Ovary (tissue), 9 donors: Measurements from ENCODE around the gene TNK1. TPM values are rescaled to one million over a fixed set of nuclear protein-coding genes. Genes with fewer than 3 reads are reported as not detected.
"Not testable (repeated sequence)": the region's sequence is repeated elsewhere in the genome, so short reads cannot be mapped to it uniquely, and the experiment has no call there.

Source experiments
- DNase-seq, 5 donors: peaks; one replicate each; pipeline ENCODE4 v3.0.0-alpha.2; 2019 to 2020
- H3K27ac ChIP-seq, 2 donors: fragments of 200-600 bp; one replicate each; pipeline versions ENCODE4 v1.5.1 to v1.8.0; 2019 to 2022
- H3K27me3 ChIP-seq: fragments of 200-600 bp; one replicate; pipeline ENCODE4 v1.8.0; 2022
- H3K36me3 ChIP-seq: fragments of 200-600 bp; sonication (generic); one replicate; pipeline ENCODE4 v1.5.1; 2019
- H3K4me1 ChIP-seq: one replicate; pipeline ENCODE4 v1.8.1; 2013; ENCODE audit warnings: mild to moderate bottlenecking, moderate library complexity; ENCODE audit not compliant: insufficient read depth
- H3K4me3 ChIP-seq: fragments of 200-600 bp; sonication (generic); one replicate; pipeline ENCODE4 v1.5.1; 2017
- H3K9me3 ChIP-seq, 2 donors: fragments of 200-600 bp in 1 of 2; sonication (generic) in 1 of 2; one replicate each; pipeline versions ENCODE4 v1.5.1 to v1.8.1; 2013 to 2019; ENCODE audit warnings: mild to moderate bottlenecking in 1 of 2, moderate library complexity in 1 of 2
- EP300 ChIP-seq: sonication (generic); formaldehyde crosslinking; IDR thresholded peaks from one replicate; pipeline ENCODE4 v1.6.1; 2017; ENCODE audit warnings: antibody characterized with exemption
- POLR2A ChIP-seq: fragments of 450-650 bp; IDR thresholded peaks from one replicate; pipeline ENCODE4 v1.6.1; 2017; ENCODE audit warnings: antibody characterized with exemption, mild to moderate bottlenecking, moderate library complexity
- WGBS, 3 donors: extraction: QIAGEN DNeasy Blood & Tissue Kit in 1 of 3; methylation state at CpG; one replicate each; pipeline versions ENCODE4 v1.1.5 to v1.1.7; 2013 to 2017; 5-methylcytosine and 5-hydroxymethylcytosine counted together
- intact Hi-C, 4 donors: fragments of 100-400 bp; cut with DNase I; formaldehyde crosslinking; loops; one replicate each; pipeline versions ENCODE4 v1.11.0 to v1.15.1; 2022 to 2023
- polyA plus RNA-seq, 2 donors: library from polyadenylated mRNA; stranded (reverse); fragments of 200-250 nt in 1 of 2; fragments of 350-450 nt in 1 of 2; fragmentation: Illumina TruSeq in 1 of 2; extraction: RNeasy Lipid Tissue Mini Kit (QIAGEN cat#74804) in 1 of 2; gene quantifications; one replicate each; pipeline ENCODE4 v1.2.3, GENCODE V29; 2013 to 2014
- total RNA-seq, 7 donors: library from RNA; depleted of rRNA in 2 of 7; stranded (reverse); fragments of >200 nt in 2 of 7; fragmentation: NEBNext Ultra II Directional in 3 of 7; extraction: Animal tissue kit (Norgen Biotek cat#: 25700) in 3 of 7; gene quantifications; one replicate each; pipeline versions ENCODE4 v1.1.0 to v1.2.4, GENCODE V29; 2016 to 2023
- TF ChIP-seq, protein P1 (sequence below), 3 donors: fragments of 450-650 bp in 2 of 3; fragments of 200-600 bp in 1 of 3; IDR thresholded peaks; one replicate each; pipeline versions ENCODE4 v1.5.1 to v1.8.0; 2016 to 2022; ENCODE audit warnings: antibody characterized with exemption in 3 of 3, mild to moderate bottlenecking in 1 of 3
- donor health status: DM: no; HTN: no; CAD: no; lungs with moderate emphysema.
- donor health status: DM: no; HTN: no; CAD: no.
- donor health status: Bipolar disorder and iron deficiency.
- donor health status: DM: yes; HTN: yes; CAD: no.
- donor health status: DM: no; HTN: no; CAD: no.
- donor health status: DM: yes; HTN: yes; CAD: no.

TNK1 gene
- total and polyA plus RNA-seq, 9 donors = 0.85 to 8.3 (median 5.7) TPM

DNA sequence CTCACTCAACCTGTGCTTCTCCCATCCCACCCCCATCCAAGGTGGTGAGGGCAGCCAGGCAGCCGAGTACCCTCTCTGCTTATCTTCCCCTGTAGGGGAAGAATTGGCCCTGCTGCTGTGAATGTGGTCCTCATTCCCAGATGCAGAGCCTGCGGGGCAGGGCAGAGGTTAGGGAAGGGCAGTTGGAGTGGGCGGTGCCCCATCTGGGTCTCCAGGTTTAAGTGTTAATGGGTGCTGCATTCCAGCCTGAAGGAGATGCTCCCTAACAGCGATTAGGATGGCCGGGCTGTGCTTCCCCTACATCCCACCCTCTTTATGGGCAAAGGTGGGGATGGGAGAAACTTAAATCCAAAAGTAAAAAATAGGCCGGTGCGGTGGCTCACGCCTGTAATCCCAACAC lies 13.8 kb upstream of the TNK1 start:
- no peak overlapping the region for H3K4me3 ChIP-seq
- TF ChIP-seq EP300 (no peak), POLR2A (no peak)
- TF ChIP-seq, protein P1, sequence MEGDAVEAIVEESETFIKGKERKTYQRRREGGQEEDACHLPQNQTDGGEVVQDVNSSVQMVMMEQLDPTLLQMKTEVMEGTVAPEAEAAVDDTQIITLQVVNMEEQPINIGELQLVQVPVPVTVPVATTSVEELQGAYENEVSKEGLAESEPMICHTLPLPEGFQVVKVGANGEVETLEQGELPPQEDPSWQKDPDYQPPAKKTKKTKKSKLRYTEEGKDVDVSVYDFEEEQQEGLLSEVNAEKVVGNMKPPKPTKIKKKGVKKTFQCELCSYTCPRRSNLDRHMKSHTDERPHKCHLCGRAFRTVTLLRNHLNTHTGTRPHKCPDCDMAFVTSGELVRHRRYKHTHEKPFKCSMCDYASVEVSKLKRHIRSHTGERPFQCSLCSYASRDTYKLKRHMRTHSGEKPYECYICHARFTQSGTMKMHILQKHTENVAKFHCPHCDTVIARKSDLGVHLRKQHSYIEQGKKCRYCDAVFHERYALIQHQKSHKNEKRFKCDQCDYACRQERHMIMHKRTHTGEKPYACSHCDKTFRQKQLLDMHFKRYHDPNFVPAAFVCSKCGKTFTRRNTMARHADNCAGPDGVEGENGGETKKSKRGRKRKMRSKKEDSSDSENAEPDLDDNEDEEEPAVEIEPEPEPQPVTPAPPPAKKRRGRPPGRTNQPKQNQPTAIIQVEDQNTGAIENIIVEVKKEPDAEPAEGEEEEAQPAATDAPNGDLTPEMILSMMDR (IDR thresholded peaks at IDR 0.05) = no peak
- no peak for DNase-seq
- no peaks in the 10 kb centered on the region for H3K4me1 ChIP-seq
- H3K27me3 ChIP-seq = no peaks in the 10 kb centered on the region
- H3K27ac ChIP-seq = no peak overlapping the region
- intact Hi-C loops = no loop called here
- WGBS, 3 donors = 74 to 79% (median 76%) methylated on average over 8 of the region's 8 CpGs
- H3K36me3 ChIP-seq = no peaks in the 10 kb centered on the region
- no peaks in the 10 kb centered on the region for H3K9me3 ChIP-seq

DNA sequence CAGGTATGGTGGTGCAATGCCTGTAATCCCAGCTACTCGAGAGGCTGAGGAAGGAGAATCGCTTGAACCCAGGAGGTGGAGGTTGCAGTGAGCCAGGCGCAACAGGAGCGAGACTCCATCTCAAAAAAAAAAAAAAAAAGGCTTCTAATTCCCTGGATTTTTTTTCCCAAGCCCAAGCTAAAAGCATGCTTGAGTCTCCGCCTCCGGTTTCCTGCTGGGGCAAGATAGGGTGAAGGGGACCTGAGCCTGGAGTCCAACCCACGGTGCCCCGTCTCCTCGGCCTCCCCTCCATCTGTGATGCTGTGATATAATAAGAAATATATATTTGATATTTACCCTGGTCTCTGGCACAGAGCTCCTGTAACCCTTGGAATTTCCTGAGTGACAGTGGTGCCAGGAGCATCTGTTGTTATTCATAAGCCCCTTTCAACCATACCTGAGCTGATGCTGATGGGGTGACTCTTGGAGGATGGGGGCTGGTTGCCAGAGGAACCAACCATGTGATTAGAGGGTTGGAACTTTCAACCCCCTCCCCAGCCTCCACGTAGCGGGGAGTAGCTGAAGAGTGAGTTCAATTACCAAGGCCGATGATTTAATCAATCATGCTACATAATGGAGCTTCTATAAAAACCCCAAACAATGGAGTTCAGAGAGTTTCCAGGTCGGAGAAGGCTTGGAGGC lies 12.8 kb upstream of the TNK1 start:
- no peaks in the 10 kb centered on the region for H3K36me3 ChIP-seq
- H3K27me3 ChIP-seq = no peaks in the 10 kb centered on the region
- H3K4me3 ChIP-seq = no peak overlapping the region
- WGBS, 3 donors = 57 to 65% (median 60%) methylated on average over 13 of the region's 13 CpGs
- intact Hi-C loops = no loop called here
- H3K27ac ChIP-seq = no peak overlapping the region
- no peaks in the 10 kb centered on the region for H3K9me3 ChIP-seq
- TF ChIP-seq, protein P1 (IDR thresholded peaks at IDR 0.05) = no peak
- no peak for TF ChIP-seq EP300
- TF ChIP-seq POLR2A = no peak
- no peak for DNase-seq
- H3K4me1 ChIP-seq = no peaks in the 10 kb centered on the region

DNA sequence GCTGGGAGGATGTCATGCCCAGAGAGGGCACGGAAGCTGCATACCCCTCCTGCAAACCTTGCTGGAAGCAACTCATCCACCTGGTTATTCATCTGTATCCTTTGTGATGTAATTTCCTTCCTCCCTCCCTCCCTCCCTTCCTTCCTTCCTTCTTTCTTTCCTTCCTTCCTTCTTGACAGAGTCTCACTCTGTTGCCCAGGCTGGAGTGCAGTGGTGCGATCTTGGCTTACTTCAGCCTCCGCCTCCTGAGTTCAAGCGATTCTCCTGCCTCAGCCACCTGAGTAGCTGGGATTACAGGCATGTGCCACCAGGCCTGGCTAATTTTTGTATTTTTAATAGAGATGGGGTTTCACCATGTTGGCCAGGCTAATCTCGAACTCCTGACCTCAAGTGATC lies 12.3 kb upstream of the TNK1 start:
- H3K36me3 ChIP-seq, H3K9me3 ChIP-seq, H3K27me3 ChIP-seq, H3K27ac ChIP-seq, H3K4me3 ChIP-seq, H3K4me1 ChIP-seq, intact Hi-C loops, DNase-seq: not testable (repeated sequence)
- WGBS, 3 donors = 86 to 90% (median 87%) methylated on average over 5 of the region's 5 CpGs

DNA sequence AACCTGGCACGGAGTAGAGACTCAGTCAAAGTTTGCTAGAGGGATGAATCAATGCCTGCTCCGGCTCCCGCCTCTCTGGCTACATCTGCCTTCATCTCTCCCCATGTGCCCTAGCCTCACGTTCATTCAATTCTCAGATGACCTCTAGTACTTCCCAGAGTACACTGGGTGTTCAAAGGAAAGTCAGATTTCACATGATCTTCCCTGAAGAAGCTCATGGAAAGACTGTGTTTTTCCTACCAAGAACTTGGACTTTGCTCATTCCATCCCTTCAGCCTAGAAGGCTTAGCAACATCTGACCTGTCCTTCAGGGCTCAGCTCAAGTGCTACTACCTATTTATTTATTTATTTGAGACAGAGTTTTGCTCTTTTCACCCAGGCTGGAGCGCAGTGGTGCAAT lies 11.1 kb upstream of the TNK1 start:
- no peaks in the 10 kb centered on the region for H3K9me3 ChIP-seq
- TF ChIP-seq EP300 = no peak
- TF ChIP-seq, protein P1 (IDR thresholded peaks at IDR 0.05) = no peak
- TF ChIP-seq POLR2A = no peak
- no peaks in the 10 kb centered on the region for H3K4me1 ChIP-seq
- intact Hi-C loops = no loop called here
- no peak overlapping the region for H3K27ac ChIP-seq
- no peak overlapping the region for H3K4me3 ChIP-seq
- no peak for DNase-seq
- H3K36me3 ChIP-seq = no peaks in the 10 kb centered on the region
- WGBS, 3 donors = 71 to 74% (median 73%) methylated on average over 5 of the region's 5 CpGs
- H3K27me3 ChIP-seq = no peaks in the 10 kb centered on the region

DNA sequence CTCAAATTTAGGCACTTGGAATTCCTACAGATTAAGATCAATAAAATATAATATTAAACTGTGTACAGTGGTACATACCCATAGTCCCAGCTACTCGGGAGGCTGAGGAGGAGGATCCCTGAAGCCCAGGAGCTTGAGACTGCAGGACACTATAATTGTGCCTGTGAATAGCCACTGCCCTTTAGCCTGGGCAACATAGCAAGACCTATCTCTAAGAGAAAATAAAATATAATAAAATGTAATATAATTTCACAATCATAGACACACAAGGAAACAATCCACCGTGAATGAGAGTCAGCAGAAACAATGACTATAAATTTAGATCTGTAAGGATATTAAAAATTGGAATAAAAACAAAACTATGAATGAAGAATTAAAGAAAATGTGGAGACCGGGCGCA lies 10.0 kb upstream of the TNK1 start:
- Histone ChIP-seq H3K9me3 (no peaks in the 10 kb centered on the region), H3K27me3 (no peaks in the 10 kb centered on the region), H3K4me1 (no peaks in the 10 kb centered on the region), H3K4me3 (no peak overlapping the region), H3K36me3 (no peaks in the 10 kb centered on the region), H3K27ac (no peak overlapping the region)
- TF ChIP-seq, protein P1 (IDR thresholded peaks at IDR 0.05) = no peak
- TF ChIP-seq EP300 (no peak), POLR2A (no peak)
- WGBS, 3 donors = 79 to 81% (median 80%) methylated on average over 4 of the region's 4 CpGs
- intact Hi-C loops = no loop called here
- no peak for DNase-seq
